GM21723 (cell line): Measurements from ENCODE around the gene ASPN.

ENCODE experiments used
- ATAC-seq: cut with Tn5 transposase; IDR thresholded peaks from one replicate; pipeline ENCODE4 v1.9.1; 2021; ENCODE audit warnings: mild to moderate bottlenecking, moderate library complexity; ENCODE audit not compliant: unreplicated experiment

ASPN gene

GRCh38 chr9:92482329-92482728 lies at the start of gene ASPN:
Gene ASPN, minus strand, starts transcription at chr9:92482506.
- no peak for ATAC-seq

- no peak for ATAC-seq
Measured at GRCh38 chr9:92530893-92531292, 48.6 kb upstream of the ASPN start.

GRCh38 chr9:92529124-92529523 lies 46.8 kb upstream of the ASPN start:
- no peak for ATAC-seq

GRCh38 chr9:92528522-92528849 lies 46.2 kb upstream of the ASPN start:
- ATAC-seq = no peak

GRCh38 chr9:92527832-92528521 lies 45.7 kb upstream of the ASPN start:
- no peak for ATAC-seq

GRCh38 chr9:92527291-92527828 lies 45.1 kb upstream of the ASPN start:
- ATAC-seq = no peak

GRCh38 chr9:92525306-92525705 lies 43.0 kb upstream of the ASPN start:
- ATAC-seq = no peak

GRCh38 chr9:92524881-92525280 lies 42.6 kb upstream of the ASPN start:
- ATAC-seq = no peak

- no peak for ATAC-seq
Measured at GRCh38 chr9:92522983-92523970, 41.0 kb upstream of the ASPN start.

- ATAC-seq = no peak
Measured at GRCh38 chr9:92520837-92521236, 38.5 kb upstream of the ASPN start.

GRCh38 chr9:92518199-92518598 lies 35.9 kb upstream of the ASPN start:
- ATAC-seq = no peak

GRCh38 chr9:92517046-92517445 lies 34.7 kb upstream of the ASPN start:
- no peak for ATAC-seq

GRCh38 chr9:92516521-92516920 lies 34.2 kb upstream of the ASPN start:
- ATAC-seq = no peak

GRCh38 chr9:92514635-92515034 lies 32.3 kb upstream of the ASPN start:
- no peak for ATAC-seq

- ATAC-seq = no peak
Measured at GRCh38 chr9:92513349-92513748, 31.0 kb upstream of the ASPN start.

- no peak for ATAC-seq
Measured at GRCh38 chr9:92512622-92513021, 30.3 kb upstream of the ASPN start.

- no peak for ATAC-seq
Measured at GRCh38 chr9:92510747-92511146, 28.4 kb upstream of the ASPN start.

GRCh38 chr9:92509050-92509449 lies 26.7 kb upstream of the ASPN start:
- ATAC-seq = no peak

- no peak for ATAC-seq
Measured at GRCh38 chr9:92508018-92508820, 25.9 kb upstream of the ASPN start.

GRCh38 chr9:92507496-92507895 lies 25.2 kb upstream of the ASPN start:
- ATAC-seq = no peak

GRCh38 chr9:92507005-92507404 lies 24.7 kb upstream of the ASPN start:
- no peak for ATAC-seq
